LNCaP clone FGC (cell line): ENCODE results near the gene CKMT2.

Experiments used
- DNase-seq: peaks from one replicate; pipeline ENCODE4 v3.0.0-alpha.2; 2011; ENCODE audit warnings: low read depth
- H3K4me3 ChIP-seq: 2 replicates; pipeline ENCODE4 v1.5.1; 2011; ENCODE audit warnings: mild to moderate bottlenecking, low read depth, low read length, control low read depth
- CTCF ChIP-seq: IDR thresholded peaks from 2 replicates; pipeline ENCODE4 v1.5.1; 2012; ENCODE audit warnings: mild to moderate bottlenecking; ENCODE audit not compliant: control insufficient read depth, insufficient read depth; ENCODE audit errors: extremely low read depth

Gene CKMT2

GRCh38 chr5:81213070-81213469, 20.1 kb upstream of the CKMT2 start:
- H3K4me3 ChIP-seq: no peak overlapping the region
- TF ChIP-seq CTCF: no peak
- DNase-seq: no peak

GRCh38 chr5:81214848-81215247, 18.3 kb upstream of the CKMT2 start:
- no peak for DNase-seq

GRCh38 chr5:81216152-81216551, 17.0 kb upstream of the CKMT2 start:
- DNase-seq: no peak
- no peak overlapping the region for H3K4me3 ChIP-seq
- TF ChIP-seq CTCF: no peak

More at GRCh38 chr5:81214848-81215247, 18.3 kb upstream of the CKMT2 start:
- TF ChIP-seq CTCF: no peak
- H3K4me3 ChIP-seq: no peak overlapping the region

- no peak overlapping the region for H3K4me3 ChIP-seq
- no peak for DNase-seq
- TF ChIP-seq CTCF: no peak
Measured at GRCh38 chr5:81219389-81219788, 13.7 kb upstream of the CKMT2 start.

- no peak for TF ChIP-seq CTCF
Measured at GRCh38 chr5:81222285-81222684, 10.8 kb upstream of the CKMT2 start.

GRCh38 chr5:81225463-81225862, 7.7 kb upstream of the CKMT2 start:
- no peak overlapping the region for H3K4me3 ChIP-seq
- TF ChIP-seq CTCF: no peak
- no peak for DNase-seq

More at GRCh38 chr5:81222285-81222684, 10.8 kb upstream of the CKMT2 start:
- DNase-seq: no peak
- no peak overlapping the region for H3K4me3 ChIP-seq

- no peak overlapping the region for H3K4me3 ChIP-seq
- no peak for DNase-seq
- no peak for TF ChIP-seq CTCF
Measured at GRCh38 chr5:81226286-81226685, 6.8 kb upstream of the CKMT2 start.
